Naive thymus-derived CD8-positive, alpha-beta T cell (primary cell): ENCODE measurements around the gene ADAP1. TPM values are rescaled to one million over a fixed set of nuclear protein-coding genes. Genes with fewer than 3 reads are reported as not detected.
"Not testable (repeated sequence)": the region's sequence is repeated elsewhere in the genome, so short reads cannot be mapped to it uniquely, and the experiment has no call there.

Experiments used
- ATAC-seq, 2 donors: fragments of 150-1000 bp; cut with Tn5 transposase in 1 of 2; sonication (Bioruptor Pico), chemical (Tn5 transposase) in 1 of 2; 1 replicate in 1 of 2; 2 replicates in 1 of 2; pipeline ENCODE4 v1.10.0; 2021; ENCODE audit warnings: mild to moderate bottlenecking in 2 of 2, moderate library complexity in 2 of 2
- POLR2A ChIA-PET: fragments of 350-600 bp; sonication (Branson Sonifier 250); formaldehyde crosslinking; loops from one replicate; lab custom pipeline; 2021; ENCODE audit warnings: antibody characterized with exemption; lab: Charles Lee
- DNase-seq, 10 donors: peaks; one replicate each; pipeline versions ENCODE4 v3.0.0 to v3.0.0-alpha.2; 2020 to 2022
- H3K27ac Mint-ChIP-seq, 10 donors: one replicate each; pipeline ENCODE4 v1.8.0; 2020 to 2022; ENCODE audit warnings: mild to moderate bottlenecking in 10 of 10, mixed read lengths in 10 of 10, moderate library complexity in 4 of 10, inconsistent platforms in 1 of 10
- H3K27me3 Mint-ChIP-seq, 5 donors: one replicate each; pipeline ENCODE4 v1.8.0; 2021 to 2022; ENCODE audit warnings: mixed read lengths in 5 of 5
- H3K36me3 Mint-ChIP-seq, 3 donors: one replicate each; pipeline ENCODE4 v1.8.0; 2020 to 2022; ENCODE audit warnings: mixed read lengths in 3 of 3, mild to moderate bottlenecking in 2 of 3, inconsistent platforms in 1 of 3
- H3K4me1 Mint-ChIP-seq, 4 donors: one replicate each; pipeline ENCODE4 v1.8.0; 2021 to 2022; ENCODE audit warnings: mixed read lengths in 4 of 4
- H3K4me3 Mint-ChIP-seq, 10 donors: one replicate each; pipeline ENCODE4 v1.8.0; 2020 to 2022; ENCODE audit warnings: mild to moderate bottlenecking in 10 of 10, mixed read lengths in 10 of 10, moderate library complexity in 6 of 10, inconsistent platforms in 1 of 10
- H3K9me3 Mint-ChIP-seq, 9 donors: one replicate each; pipeline ENCODE4 v1.8.0; 2020 to 2022; ENCODE audit warnings: mixed read lengths in 9 of 9, mild to moderate bottlenecking in 3 of 9, inconsistent platforms in 1 of 9, moderate library complexity in 1 of 9
- polyA plus RNA-seq, 3 donors: library from polyadenylated mRNA; unstranded; fragments of 300-500 nt; fragmentation: Illumina TruSeq; gene quantifications; one replicate each; pipeline ENCODE4 v1.2.3, GENCODE V29; 2021
- total RNA-seq, 8 experiments: library from RNA in 2 of 8; stranded (reverse) in 2 of 8; gene quantifications; one replicate each; pipeline ENCODE4 v1.2.3 and lab custom pipeline; 2021 to 2026

ADAP1 gene
- total and polyA plus RNA-seq, 5 experiments from 2014 or later = 7.6 to 18.4 (median 12.4) TPM

DNA sequence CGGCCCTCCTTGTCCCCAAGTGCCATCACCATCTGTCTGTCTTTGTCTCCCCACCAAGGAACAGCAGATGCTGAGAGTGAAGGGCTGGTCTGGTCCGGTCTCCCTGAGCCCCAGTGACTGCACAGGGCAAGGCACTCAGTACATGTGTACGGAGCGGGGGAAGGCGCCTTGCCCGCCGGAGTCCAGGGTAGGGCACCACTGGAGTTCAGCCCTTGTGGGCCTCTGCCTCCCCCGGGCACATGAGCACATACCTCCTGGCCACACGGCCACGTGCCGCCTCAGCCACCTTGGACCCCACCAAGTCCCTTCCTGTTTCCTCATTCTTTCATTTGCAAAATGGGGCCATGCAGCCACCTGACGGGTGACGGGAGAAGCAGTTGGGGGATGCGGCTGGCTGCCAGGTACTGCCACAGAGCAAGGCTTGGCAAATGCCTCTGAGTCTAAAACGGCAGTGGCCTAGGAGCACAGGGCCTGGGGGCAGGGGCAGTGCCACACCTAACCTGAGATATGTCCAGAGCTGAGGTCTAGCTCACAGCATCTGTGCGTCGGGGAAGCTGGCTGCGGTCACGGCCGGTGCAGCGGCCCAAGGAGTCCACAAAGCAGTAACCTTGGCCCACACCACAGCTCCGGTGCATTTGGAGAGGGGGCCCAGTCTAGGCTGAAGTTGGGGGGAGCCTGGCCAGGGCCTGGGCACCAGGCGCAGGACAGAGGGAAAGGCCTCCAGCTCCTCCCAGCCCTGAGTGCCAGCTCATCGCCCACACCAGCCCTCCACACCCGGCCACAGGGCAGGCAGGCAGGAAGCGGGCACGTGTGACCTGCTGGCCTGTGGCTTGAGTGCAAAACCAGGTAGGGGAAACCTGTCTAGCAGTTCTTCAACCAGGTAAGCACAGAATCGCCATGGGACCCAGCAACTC is 5.2 kb downstream of the ADAP1 start:
- ATAC-seq (no peak), DNase-seq (peak in 1 of 10 donors; percentile 49)
- H3K27me3 Mint-ChIP-seq = no peaks in the 10 kb centered on the region
- POLR2A ChIA-PET = interaction anchor here (0.6 to 1.2 kb wide), 2 partner anchors 26 to 142 kb away, joined by 3 to 5 read pairs; partner anchors contain the start of gene COX19
- H3K4me3 Mint-ChIP-seq = no peak overlapping the region
- no peaks in the 10 kb centered on the region for H3K36me3 Mint-ChIP-seq
- H3K27ac Mint-ChIP-seq = peak overlapping the region in 4 of 10 donors; percentile 7 to 79 (median 55)
- no peaks in the 10 kb centered on the region for H3K9me3 Mint-ChIP-seq
- H3K4me1 Mint-ChIP-seq = peaks cover 0 to 9% (median 5%) of the 10 kb centered on the region in 4 donors

DNA sequence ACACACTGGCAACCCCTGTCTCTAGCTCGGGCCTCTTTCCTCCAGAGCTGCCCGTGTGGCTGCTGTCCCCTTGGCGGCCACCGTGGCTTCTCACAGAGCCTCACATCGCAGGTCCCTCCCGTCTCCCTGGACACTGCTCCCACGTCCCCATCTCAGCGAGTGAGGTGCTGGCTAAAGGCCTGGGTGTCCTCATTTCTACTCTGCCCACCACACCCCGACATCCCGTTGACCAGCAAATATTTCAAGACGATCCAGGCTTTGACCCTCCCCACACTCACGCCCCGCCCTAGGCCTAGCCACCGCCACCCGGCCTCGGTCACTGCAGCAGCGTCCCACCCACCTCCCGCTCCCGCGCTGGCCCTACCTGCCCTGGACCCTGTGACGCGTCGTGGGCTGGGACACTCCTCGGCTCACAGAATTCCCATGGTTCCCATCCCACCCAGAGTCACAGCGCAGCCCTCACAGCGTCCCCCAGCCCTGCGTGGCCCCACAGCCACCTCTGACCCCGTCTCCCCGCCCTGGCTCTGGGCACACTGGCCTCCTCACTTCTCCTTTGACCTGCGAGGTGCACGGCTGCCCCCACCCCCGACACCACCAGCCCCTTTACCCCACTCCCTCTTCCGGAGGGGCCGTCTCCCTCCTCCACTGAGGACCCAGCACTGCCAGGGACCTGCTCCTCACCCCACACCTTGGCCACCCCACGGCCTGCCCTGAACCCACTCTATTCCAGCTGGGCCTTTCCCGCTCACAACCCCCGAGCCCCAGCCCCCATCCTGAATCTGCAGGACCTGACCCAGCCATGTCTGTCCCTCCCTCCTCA is 6.9 kb downstream of the ADAP1 start:
- ATAC-seq = no peak
- Mint-ChIP-seq H3K27me3 (no peaks in the 10 kb centered on the region), H3K4me1 (peaks cover 0 to 9% (median 4%) of the 10 kb centered on the region in 4 donors), H3K27ac (peak overlapping the region in 3 of 10 donors; percentile 48 to 81 (median 67)), H3K36me3 (no peaks in the 10 kb centered on the region), H3K9me3 (no peaks in the 10 kb centered on the region), H3K4me3 (no peak overlapping the region)
- POLR2A ChIA-PET = no interaction called here
- DNase-seq = peak in 1 of 10 donors; percentile 52

DNA sequence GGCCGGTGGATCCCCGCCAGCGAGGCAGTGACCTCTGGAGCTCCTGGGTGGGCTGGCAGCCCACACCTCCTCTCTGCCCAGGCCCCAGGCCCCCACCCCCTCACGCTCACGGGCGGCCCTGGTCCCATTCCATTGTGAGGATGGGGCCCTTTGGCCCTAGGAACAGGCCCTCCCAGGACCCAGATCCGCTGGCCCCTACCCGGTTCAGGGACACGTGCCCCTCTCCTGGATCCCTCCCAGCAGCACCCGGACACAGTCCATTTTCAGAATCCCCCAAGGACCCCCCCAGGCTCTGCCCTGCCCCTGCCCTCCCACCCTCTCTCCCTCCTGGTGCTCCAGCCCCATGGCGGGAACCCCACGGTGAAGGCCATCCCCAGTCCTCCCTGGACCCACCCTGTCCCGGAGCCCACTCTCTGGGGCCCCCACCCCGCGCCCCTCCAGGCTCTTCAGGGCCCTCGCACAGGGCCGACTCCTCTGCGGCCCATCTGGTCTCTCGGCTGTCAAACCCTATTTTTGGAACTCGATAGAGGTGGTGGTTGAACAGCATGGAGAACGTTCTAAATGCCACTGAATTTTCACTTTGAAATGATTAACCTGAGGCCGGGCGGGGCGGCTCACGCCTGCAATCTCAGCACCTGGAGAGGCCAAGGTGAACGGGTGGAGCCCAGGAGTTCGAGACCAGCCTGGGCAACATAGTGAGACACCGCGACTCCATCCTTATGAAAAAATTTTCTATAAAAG is 8.1 kb downstream of the ADAP1 start:
- H3K36me3 Mint-ChIP-seq = no peaks in the 10 kb centered on the region
- ATAC-seq (no peak), DNase-seq (peak in 1 of 10 donors; percentile 51)
- POLR2A ChIA-PET = no interaction called here
- no peak overlapping the region for H3K4me3 Mint-ChIP-seq
- no peaks in the 10 kb centered on the region for H3K27me3 Mint-ChIP-seq
- H3K4me1 Mint-ChIP-seq = peaks cover 0 to 12% (median 6%) of the 10 kb centered on the region in 4 donors
- H3K9me3 Mint-ChIP-seq = no peaks in the 10 kb centered on the region
- no peak overlapping the region for H3K27ac Mint-ChIP-seq

DNA sequence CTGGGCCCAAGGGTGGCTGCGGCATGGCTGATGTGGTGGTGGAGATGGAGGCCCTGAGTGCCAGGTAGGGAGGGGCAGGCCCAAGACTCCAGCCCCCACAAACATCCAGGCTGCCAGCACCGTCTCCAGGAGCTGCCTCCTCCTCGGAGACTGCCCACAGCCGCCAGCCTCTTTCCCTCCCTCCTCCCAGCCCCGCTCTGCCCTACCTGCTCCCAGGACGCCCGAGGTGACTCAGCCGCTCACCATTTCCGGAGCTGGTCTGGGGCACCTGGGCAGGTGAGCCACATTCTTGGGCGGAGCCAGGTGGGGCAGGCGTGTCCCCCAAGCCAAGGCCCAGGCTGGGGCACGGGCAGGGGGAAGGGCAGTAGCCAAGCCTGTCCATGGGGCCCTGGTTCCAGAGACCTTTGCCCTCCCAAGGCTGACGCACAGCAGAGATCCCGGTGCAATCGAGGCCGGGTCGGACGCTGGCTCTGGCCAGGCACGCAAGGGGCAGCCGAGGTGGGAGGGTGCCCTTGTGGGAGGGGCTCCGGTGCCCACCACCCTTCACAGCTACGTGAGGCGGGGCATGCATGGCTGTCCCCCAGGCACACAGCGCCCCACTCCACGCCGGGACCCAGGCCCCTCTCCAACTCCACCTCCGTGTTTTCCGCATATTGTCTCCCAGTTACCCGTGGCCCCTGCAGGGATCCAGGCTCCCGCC is 8.8 kb downstream of the ADAP1 start:
- H3K27ac Mint-ChIP-seq = no peak overlapping the region
- DNase-seq (peak in 1 of 10 donors; percentile 54), ATAC-seq (no peak)
- H3K4me3 Mint-ChIP-seq = no peak overlapping the region
- H3K27me3 Mint-ChIP-seq = no peaks in the 10 kb centered on the region
- POLR2A ChIA-PET = no interaction called here
- peaks cover 0 to 4% (median 0%) of the 10 kb centered on the region in 9 donors for H3K9me3 Mint-ChIP-seq
- H3K36me3 Mint-ChIP-seq = peaks cover 0 to 3% (median 0%) of the 10 kb centered on the region in 3 donors
- H3K4me1 Mint-ChIP-seq = peaks cover 0 to 14% (median 7%) of the 10 kb centered on the region in 4 donors

DNA sequence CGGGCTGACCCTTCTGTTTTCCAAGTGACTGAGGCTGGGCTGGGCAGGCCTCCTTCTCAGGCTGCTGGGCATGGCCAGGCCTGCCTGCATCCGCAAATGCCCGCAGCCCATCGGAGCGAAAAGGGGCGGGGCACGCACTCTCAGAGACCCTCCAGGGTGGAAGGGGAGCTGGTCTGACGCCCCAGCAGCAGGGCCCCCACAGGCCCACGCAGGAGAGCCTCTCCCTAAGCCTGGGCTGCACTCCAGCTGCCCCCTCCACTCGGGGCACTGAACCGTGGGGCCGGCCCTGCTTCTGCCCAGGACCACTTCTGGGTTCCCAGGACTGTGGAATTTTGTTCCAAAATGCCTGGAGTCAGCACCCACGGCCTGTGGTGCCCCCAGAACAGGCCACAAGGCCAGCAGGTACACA is 9.3 kb downstream of the ADAP1 start:
- DNase-seq = peak in 1 of 10 donors; percentile 45
- ATAC-seq = no peak
- H3K4me1 Mint-ChIP-seq = peaks cover 0 to 15% (median 7%) of the 10 kb centered on the region in 4 donors
- peak overlapping the region in 1 of 10 donors; percentile 52 for H3K27ac Mint-ChIP-seq
- H3K4me3 Mint-ChIP-seq = no peak overlapping the region
- POLR2A ChIA-PET = no interaction called here
- H3K36me3 Mint-ChIP-seq = peaks cover 0 to 5% (median 5%) of the 10 kb centered on the region in 3 donors
- H3K27me3 Mint-ChIP-seq = no peaks in the 10 kb centered on the region
- H3K9me3 Mint-ChIP-seq = peaks cover 0 to 10% (median 0%) of the 10 kb centered on the region in 9 donors

DNA sequence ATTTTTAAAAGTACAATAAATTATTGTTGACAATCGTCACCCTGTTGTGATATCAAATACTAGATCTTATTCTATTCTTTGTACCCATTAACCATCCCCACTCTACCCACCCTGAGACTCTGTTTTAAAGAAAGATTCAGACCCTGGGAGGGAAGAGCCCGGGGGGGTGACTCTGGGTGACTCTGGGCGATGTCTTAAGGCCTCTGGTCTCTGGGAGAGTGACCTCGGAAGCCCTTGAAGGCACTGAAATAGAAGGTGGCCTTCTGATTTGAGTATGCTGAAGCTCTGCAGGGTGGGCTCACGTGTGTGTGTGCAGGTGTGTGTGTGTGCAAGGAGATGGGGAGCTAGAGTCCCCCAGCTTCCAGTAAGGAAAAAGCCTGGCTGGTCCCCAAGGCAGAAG is 9.7 kb downstream of the ADAP1 start:
- DNase-seq = peak in 1 of 10 donors; percentile 34
- POLR2A ChIA-PET = no interaction called here

DNA sequence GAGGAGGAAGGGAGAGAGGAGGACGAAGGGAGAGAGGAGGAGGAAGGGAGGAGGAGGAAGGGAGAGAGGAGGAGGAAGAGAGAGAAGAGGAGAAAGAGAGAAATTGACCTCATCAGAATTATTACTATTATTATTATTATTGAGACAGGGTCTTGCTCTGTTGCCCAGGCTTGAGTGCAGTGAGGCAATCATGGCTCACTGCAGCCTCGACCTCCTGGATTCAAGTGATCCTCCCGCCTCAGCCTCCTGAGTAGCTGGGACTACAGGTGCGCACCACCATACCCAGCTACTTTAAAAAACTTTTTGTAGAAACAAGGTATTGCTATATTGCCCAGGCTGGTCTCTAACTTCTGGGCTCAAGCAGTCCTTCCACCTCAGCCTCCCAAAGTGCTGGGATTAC is 10.7 kb downstream of the ADAP1 start:
- H3K4me3 Mint-ChIP-seq, H3K36me3 Mint-ChIP-seq, ATAC-seq, H3K27me3 Mint-ChIP-seq, H3K27ac Mint-ChIP-seq, POLR2A ChIA-PET: not testable (repeated sequence)
- peak in 1 of 10 donors; percentile 19 for DNase-seq
- peaks cover 0 to 16% (median 7%) of the 10 kb centered on the region in 4 donors for H3K4me1 Mint-ChIP-seq
- H3K9me3 Mint-ChIP-seq = peaks cover 0 to 12% (median 0%) of the 10 kb centered on the region in 9 donors

More for the DNA sequence above, 9.7 kb downstream of the ADAP1 start:
- Mint-ChIP-seq H3K4me3 (no peak overlapping the region), H3K4me1 (peaks cover 0 to 15% (median 7%) of the 10 kb centered on the region in 4 donors), H3K27me3 (no peaks in the 10 kb centered on the region), H3K36me3 (peaks cover 0 to 8% (median 5%) of the 10 kb centered on the region in 3 donors), H3K9me3 (peaks cover 0 to 12% (median 0%) of the 10 kb centered on the region in 9 donors), H3K27ac (peak overlapping the region in 1 of 10 donors; percentile 52)
- no peak for ATAC-seq

DNA sequence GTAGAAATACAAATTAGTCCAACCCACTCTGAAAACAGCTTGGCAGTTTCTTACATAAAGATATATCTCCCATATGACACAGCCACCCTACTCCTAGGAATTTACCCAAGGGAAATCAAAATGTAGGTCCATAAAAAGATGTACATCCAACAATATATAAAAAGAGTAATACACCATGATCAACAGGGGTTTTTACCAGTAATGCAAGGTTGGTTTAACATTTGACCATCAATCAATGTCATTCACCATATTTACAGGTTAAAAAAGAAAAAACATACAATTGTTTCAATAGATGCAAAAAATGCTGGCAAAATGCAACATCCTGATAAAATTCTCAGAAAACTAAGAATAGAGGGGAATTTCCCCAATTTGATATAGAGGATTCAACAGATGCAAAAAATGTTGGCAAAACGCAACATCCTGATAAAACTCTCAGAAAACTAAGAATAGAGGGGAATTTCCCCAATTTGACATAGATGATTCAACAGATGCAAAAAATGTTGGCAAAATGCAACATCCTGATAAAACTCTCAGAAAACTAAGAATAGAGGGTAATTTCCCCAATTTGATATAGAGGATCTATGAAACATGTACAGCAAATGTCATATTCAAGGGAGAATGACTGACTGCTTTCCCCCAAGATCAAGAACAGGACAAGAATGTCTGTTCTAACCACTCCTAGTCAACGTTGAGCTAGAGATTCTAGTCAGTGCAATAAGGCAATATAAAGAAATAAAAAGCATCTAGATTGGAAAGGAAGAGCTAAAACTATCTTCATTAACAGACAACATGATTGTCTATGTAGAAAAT is 13.7 kb downstream of the ADAP1 start:
- POLR2A ChIA-PET = no interaction called here

DNA sequence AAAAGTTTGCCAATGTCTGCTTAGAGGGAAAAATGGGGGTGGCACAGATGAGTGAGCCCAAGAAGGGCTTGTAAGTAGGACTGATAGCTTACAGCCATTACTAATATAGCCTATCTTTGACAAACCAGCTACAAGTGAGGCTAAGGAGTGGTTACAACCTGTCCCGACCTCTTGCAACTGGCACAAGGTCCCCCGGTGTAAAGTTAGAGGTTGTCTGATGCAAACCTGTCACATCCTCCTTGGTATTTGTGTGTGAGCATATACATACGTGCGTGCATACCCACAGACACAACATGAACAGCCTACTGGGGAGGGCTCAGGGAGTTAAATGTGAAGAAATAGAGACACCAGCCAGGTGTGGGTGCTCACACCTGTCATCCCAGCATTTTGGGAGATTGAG is 14.6 kb downstream of the ADAP1 start:
- DNase-seq (no peak), ATAC-seq (no peak)
- POLR2A ChIA-PET = no interaction called here
- H3K4me1 Mint-ChIP-seq = peaks cover 0 to 20% (median 9%) of the 10 kb centered on the region in 4 donors
- H3K27ac Mint-ChIP-seq = peak overlapping the region in 1 of 10 donors; percentile 75
- no peak overlapping the region for H3K4me3 Mint-ChIP-seq
- H3K9me3 Mint-ChIP-seq = peaks cover 0 to 12% (median 0%) of the 10 kb centered on the region in 9 donors
- H3K36me3 Mint-ChIP-seq = peaks cover 0 to 8% (median 5%) of the 10 kb centered on the region in 3 donors
- no peaks in the 10 kb centered on the region for H3K27me3 Mint-ChIP-seq

More for the DNA sequence above, 13.7 kb downstream of the ADAP1 start:
- ATAC-seq (no peak), DNase-seq (no peak)
- Mint-ChIP-seq H3K27me3 (no peaks in the 10 kb centered on the region), H3K4me1 (peaks cover 0 to 20% (median 9%) of the 10 kb centered on the region in 4 donors), H3K27ac (no peak overlapping the region), H3K36me3 (peaks cover 0 to 8% (median 5%) of the 10 kb centered on the region in 3 donors), H3K4me3 (no peak overlapping the region), H3K9me3 (peaks cover 0 to 12% (median 0%) of the 10 kb centered on the region in 9 donors)

DNA sequence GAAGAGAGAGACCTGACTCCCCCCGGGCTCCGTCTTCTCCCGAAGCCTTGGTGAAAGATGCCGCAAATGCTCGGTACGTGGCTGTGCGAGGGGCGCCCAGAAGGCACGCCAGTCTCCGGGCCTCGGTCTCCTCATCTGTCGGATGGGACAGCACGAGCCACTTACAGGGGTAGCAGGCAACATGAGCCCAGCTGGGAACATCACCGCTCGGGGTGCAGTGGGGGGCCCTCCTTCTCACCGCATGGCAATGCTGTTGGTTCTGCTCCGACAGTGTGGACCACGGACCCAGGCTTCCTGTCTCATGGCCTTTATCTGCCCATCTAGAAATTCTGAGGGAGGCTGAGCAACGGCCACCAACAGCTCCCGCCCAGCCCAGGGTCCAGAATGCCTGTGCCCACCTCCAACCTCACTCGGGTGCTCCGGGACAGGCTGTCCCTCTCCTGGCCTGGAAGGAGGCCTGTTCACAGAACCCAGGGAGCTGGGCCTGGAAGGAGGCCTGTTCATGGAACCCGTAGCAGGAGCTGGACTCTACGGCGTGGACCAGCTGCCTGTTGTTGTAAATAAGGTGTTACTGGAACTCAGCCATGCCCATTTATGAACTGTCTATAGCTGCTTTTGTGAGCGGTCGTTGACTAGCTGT is 15.8 kb downstream of the ADAP1 start:
- H3K4me3 Mint-ChIP-seq = no peak overlapping the region
- H3K36me3 Mint-ChIP-seq = peaks cover 0 to 8% (median 5%) of the 10 kb centered on the region in 3 donors
- H3K4me1 Mint-ChIP-seq = peaks cover 0 to 20% (median 9%) of the 10 kb centered on the region in 4 donors
- H3K27me3 Mint-ChIP-seq = no peaks in the 10 kb centered on the region
- POLR2A ChIA-PET = no interaction called here
- DNase-seq (peak in 1 of 10 donors; percentile 50), ATAC-seq (no peak)
- H3K9me3 Mint-ChIP-seq = peaks cover 0 to 12% (median 0%) of the 10 kb centered on the region in 9 donors
- H3K27ac Mint-ChIP-seq = no peak overlapping the region
